GM18499 (cell line): Measurements from ENCODE around the gene VSTM4.

Experiments used
- ATAC-seq: cut with Tn5 transposase; IDR thresholded peaks from one replicate; pipeline ENCODE4 v1.9.1; 2021; ENCODE audit warnings: moderate number of reproducible peaks; ENCODE audit not compliant: insufficient read depth, unreplicated experiment

The VSTM4 gene

GRCh38 chr10:49144058-49144720, 28.9 kb upstream of the VSTM4 start:
- ATAC-seq, result no peak

GRCh38 chr10:49143249-49143648, 27.9 kb upstream of the VSTM4 start:
- ATAC-seq, result no peak

- ATAC-seq, result no peak
Measured at GRCh38 chr10:49141541-49142332, 26.4 kb upstream of the VSTM4 start.

- ATAC-seq, result no peak
Measured at GRCh38 chr10:49140304-49141177, 25.2 kb upstream of the VSTM4 start.

GRCh38 chr10:49139846-49140195, 24.5 kb upstream of the VSTM4 start:
- ATAC-seq, result no peak

- ATAC-seq, result no peak
Measured at GRCh38 chr10:49139028-49139845, 23.9 kb upstream of the VSTM4 start.

GRCh38 chr10:49138361-49138891, 23.1 kb upstream of the VSTM4 start:
- no peak for ATAC-seq

- ATAC-seq, result no peak
Measured at GRCh38 chr10:49136525-49136924, 21.2 kb upstream of the VSTM4 start.

GRCh38 chr10:49135575-49136313, 20.4 kb upstream of the VSTM4 start:
- no peak for ATAC-seq

GRCh38 chr10:49134327-49134726, 19.0 kb upstream of the VSTM4 start:
- no peak for ATAC-seq

GRCh38 chr10:49133706-49134248, 18.5 kb upstream of the VSTM4 start, which contains the start of gene FAM170B:
FAM170B (minus strand) TSS chr10:49134021; CDS start chr10:49133918, 103 bp downstream.
- no peak for ATAC-seq

GRCh38 chr10:49132362-49132737, 17.0 kb upstream of the VSTM4 start:
- ATAC-seq, result no peak

GRCh38 chr10:49131507-49132361, 16.4 kb upstream of the VSTM4 start:
- ATAC-seq, result no peak

- ATAC-seq, result no peak
Measured at GRCh38 chr10:49129376-49129775, 14.1 kb upstream of the VSTM4 start.

GRCh38 chr10:49128854-49129253, 13.5 kb upstream of the VSTM4 start:
- ATAC-seq, result no peak

- no peak for ATAC-seq
Measured at GRCh38 chr10:49123981-49124950, 8.9 kb upstream of the VSTM4 start.

GRCh38 chr10:49120911-49121310, 5.6 kb upstream of the VSTM4 start:
- no peak for ATAC-seq
